HG02870 (cell line): ENCODE data around the gene DBX1.
A peak's percentile ranks its signal among the peaks of the same experiment; 100 is the strongest.
"Not testable (repeated sequence)": the region's sequence is repeated elsewhere in the genome, so short reads cannot be mapped to it uniquely, and the experiment has no call there.

Experiments used
- ATAC-seq: cut with Tn5 transposase; IDR thresholded peaks from one replicate; pipeline ENCODE4 v1.9.1; 2021; ENCODE audit warnings: mild to moderate bottlenecking, moderate library complexity; ENCODE audit not compliant: unreplicated experiment

Gene DBX1, protein sequence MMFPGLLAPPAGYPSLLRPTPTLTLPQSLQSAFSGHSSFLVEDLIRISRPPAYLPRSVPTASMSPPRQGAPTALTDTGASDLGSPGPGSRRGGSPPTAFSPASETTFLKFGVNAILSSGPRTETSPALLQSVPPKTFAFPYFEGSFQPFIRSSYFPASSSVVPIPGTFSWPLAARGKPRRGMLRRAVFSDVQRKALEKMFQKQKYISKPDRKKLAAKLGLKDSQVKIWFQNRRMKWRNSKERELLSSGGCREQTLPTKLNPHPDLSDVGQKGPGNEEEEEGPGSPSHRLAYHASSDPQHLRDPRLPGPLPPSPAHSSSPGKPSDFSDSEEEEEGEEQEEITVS

DNA sequence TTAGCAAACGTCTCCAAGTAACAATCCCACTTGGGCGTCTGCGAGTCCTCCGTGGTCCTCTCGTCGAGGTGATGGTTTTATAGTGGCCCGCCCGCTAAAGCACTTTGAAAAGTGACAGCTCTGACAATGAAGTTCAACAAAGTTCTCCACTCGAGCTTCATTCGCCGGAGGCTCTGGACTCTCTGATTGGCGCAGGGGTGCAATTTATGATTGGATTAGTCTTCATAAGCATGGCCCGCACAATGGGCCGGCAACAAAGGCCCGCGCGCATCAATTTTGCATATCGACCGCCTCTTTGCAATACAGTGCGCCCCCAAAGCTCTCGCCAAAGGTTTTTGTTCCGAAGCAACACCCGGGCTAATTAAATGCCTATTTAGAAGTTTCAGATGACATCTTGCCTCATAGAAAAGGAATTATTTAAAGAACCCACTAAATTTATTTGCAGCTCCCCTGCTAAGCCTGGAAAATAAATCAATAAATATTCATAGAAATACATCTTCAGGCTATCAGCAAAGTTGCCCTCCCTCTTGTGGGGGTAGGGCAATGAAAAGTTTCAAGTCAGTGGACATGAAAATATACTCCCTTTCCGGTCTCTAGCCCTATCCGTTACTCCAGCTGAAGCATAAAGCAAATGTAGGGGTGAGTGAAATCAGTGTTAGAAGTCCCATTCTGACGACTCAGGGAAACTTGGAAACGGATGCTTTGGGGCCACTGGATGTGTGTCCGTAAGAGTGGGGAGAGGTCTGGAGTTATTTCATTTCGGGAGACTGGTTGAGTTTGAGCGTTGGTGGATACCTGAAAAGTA is at the start of gene DBX1:
TSS of gene DBX1 (minus strand) at position 51 of the 805 bp plus-strand sequence. CDS start 151 bp downstream, outside the sequence.
- no peak for ATAC-seq

- ATAC-seq = no peak
Measured at GRCh38 chr11:20208622-20209111, 48.4 kb upstream of the DBX1 start.

GRCh38 chr11:20207781-20208621 is 47.7 kb upstream of the DBX1 start:
- ATAC-seq = no peak

DNA sequence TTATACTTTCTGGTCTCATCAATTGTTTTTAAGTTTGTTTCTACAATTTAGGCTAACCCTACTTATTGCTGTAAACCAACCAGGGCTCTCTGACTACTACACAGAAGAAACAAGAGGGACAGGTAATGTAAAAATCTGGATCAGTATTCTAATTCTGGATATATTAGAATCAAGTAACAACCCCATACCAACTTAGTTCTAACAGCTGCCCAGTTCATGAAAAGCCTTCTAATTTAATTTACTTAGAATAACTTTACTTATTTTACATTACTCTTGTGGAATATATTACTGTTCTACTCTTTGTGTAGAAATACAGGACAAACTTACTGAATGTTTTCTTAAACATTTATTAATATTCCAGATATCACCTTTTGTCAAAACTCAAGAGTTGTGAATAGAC is 45.5 kb upstream of the DBX1 start:
- no peak for ATAC-seq

GRCh38 chr11:20204681-20205080 is 44.4 kb upstream of the DBX1 start:
- ATAC-seq = no peak

DNA sequence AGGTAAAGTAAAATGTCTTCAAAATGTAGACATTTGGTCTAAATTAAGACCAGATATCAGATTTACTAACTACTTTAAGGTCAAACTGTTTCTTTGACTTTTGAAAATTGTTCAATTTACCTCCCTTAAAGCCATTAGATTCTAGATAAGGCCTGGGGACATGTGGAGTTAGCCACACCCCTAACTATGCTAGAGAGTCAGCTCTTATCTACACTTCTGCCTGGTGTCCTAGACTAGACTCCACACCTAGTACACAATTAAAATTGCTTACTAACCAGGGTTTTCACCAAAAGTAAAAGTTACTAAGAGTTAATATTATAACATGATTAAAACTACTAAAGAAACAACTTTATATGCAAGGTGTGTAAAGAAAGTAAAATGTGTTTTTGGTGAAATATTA is 43.6 kb upstream of the DBX1 start:
- no peak for ATAC-seq

DNA sequence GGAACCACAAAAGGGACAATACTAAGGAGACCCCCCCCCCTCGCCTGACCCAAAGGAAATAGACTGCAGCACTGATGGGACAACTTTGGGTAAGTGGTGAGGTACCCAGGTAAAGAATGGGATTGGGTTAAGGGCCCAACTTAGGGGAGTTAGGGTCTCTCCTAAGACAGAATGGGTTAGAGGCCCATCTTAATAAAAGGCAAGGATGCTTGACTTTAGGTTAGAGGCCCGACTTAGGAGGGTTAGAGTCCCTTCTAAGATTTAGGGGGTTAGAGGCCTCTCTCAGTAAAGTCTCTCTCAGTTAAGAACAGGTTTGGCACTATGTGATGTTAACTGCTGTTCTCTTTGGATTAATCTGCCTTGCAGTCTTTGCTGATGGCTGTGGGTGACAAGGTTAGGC is 41.0 kb upstream of the DBX1 start:
- ATAC-seq = no peak

- not testable (repeated sequence) for ATAC-seq
Measured at GRCh38 chr11:20200331-20200955, 40.2 kb upstream of the DBX1 start.

DNA sequence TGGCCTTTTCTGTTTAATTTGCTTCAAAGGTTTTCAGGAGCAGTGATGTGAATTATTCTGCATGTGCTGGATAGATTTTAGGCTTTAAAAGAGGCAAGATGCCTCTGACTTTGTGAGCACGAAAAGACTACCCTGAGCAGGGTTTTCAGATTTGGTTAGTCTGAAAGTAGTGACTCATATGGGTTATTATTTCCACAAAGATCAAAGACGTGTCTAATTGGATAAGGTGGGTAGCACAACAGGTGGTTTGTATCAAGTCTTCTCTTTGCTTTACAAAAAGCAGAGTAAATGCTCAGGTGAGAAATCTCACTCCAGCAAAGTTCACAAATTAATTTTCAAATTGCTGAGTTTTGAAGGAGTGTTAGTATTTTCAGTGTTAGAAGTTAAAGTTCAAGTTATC is 37.6 kb upstream of the DBX1 start:
- ATAC-seq = peak; percentile 87

DNA sequence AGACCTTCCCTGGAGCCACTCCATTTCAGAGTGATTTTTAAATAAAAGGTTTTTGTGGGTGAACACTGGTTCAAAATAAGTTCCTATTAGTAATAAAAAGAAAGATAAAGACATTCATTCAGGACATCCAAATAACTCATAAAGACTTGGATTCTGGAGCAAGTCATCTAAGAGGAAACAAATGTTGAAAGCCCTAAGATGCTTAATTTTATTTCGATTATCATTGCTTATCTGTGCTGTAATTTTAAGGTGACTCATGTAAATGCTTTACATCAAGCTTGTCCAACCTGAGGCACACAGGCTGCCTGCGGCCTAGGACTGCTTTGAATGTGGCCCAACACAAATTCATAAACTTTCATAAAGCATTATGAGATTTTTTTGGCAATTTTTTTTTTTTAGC is 34.2 kb upstream of the DBX1 start:
- ATAC-seq = no peak

GRCh38 chr11:20193307-20193706 is 33.0 kb upstream of the DBX1 start:
- no peak for ATAC-seq

DNA sequence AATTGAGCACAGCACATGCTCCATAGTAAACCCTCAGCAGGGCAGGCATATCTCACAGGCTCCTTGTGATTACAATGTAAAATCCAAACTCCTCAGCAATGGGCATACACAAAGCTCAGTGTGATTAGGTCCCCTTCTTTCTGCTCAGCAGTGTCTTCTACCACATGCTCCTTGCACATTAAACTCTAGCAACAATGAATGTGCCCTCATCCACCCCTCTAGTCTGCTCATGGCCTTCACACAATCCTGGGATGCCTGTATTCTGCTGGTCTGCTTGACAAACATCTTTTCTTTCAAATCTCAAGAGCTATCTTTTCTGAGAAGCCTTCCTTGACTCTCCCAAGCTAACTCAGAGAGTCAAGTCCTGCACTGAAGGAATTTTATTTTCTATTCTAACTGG is 32.4 kb upstream of the DBX1 start:
- ATAC-seq = no peak

DNA sequence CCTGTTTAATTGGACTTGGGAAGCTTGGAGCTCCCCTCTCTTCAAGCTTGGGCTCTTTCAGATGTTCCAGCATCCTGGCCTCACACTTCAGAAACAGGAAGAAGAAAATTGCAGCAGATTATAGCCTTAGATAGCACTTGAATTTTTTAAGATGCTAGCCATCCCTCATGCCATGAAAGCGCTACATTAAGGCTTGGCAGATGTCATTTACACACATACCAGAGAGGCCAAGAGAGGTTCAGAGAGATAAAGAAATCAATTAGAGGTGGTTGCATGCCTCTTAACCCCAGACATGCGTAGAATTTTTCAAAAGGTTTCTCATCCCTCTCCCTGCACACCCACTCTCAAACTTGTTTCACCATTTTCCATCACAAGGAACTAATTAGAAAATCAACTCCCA is 31.9 kb upstream of the DBX1 start:
- ATAC-seq = no peak

- no peak for ATAC-seq
Measured at GRCh38 chr11:20178976-20179375, 18.7 kb upstream of the DBX1 start.

DNA sequence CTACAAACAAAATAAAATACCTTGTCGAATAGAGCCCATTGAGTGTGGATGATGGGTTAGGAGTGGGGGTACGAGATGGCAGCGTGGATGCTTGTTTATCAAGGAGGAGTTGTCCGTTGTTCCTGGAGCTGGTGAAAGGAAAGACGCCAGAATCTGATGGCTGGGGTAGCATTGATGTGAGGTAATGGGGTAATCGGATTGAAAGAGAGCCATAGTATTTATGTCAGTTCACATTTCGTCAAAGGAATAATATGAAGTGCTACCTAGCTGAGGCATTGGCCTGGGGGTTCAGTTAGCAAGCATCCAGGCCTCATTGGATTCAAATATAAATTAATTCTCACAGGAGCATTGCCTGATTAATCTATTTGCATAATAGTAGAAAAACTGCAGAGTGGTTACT is 16.9 kb upstream of the DBX1 start:
- ATAC-seq = no peak

DNA sequence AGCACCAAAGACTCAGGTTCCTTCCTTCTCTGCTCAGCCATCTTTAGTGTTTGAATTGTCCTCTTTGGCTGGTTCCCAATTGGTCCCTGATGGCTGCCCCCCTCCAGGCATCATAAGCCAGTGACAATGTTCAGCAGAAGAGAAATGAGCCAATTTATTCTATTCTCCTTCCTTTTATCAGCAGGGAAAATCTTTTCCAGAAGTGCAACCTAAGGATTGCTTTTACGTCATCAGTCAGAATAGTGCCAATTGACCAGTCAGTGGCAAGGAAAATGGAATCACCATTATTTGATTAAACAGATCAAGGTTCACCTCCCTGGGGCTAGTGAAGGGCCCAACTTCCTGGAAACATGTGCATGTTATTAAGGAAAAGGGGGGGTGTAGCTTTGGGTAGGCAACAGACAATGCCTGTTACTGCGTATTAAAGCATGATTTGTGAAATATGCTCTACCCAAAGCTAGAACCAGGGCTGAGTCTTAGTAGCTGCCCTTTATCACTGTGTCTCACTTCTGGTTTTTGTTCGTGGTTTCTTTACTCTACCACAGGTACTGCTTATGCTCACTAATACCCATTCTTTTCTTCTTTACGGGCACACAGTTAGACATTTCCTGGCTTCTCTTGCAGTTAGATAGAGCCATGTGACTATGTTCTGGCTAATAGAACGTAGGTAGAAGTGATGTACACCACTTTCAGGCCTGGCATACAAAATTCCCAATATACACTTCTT is 12.6 kb upstream of the DBX1 start:
- no peak for ATAC-seq

DNA sequence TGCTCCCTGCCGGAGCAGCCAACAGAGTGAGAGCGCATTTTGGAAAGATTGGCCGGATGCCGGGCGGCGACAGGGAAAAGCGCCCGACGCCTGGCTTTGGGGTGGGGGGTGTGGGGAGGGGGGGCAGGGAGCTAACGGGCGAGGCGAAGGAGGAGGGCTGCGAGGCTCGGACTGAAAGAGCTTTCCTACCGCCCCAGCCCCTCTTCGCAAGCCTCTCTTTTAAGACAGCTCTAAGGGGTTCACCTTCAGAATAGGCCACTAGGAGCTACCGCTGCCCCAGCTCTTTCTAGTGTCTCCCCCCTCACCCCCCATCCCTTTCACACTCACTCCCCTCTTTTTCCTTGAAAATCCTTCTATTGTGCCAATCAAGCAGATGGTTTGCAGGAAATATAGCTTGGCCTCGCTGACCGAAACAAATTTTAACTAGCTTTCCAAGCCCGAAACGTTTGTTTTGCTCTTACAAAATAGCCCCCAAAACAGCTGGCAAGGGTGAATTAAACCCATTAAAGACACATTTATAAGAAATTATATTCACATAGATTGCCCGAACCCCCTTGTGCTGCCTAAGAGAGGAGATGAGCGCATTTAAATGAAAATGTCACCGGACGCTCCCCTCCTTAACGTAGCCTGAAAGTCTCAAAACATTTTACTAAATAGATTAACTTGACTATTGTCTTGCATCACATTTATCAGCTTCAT is 3.7 kb upstream of the DBX1 start:
- ATAC-seq = no peak

DNA sequence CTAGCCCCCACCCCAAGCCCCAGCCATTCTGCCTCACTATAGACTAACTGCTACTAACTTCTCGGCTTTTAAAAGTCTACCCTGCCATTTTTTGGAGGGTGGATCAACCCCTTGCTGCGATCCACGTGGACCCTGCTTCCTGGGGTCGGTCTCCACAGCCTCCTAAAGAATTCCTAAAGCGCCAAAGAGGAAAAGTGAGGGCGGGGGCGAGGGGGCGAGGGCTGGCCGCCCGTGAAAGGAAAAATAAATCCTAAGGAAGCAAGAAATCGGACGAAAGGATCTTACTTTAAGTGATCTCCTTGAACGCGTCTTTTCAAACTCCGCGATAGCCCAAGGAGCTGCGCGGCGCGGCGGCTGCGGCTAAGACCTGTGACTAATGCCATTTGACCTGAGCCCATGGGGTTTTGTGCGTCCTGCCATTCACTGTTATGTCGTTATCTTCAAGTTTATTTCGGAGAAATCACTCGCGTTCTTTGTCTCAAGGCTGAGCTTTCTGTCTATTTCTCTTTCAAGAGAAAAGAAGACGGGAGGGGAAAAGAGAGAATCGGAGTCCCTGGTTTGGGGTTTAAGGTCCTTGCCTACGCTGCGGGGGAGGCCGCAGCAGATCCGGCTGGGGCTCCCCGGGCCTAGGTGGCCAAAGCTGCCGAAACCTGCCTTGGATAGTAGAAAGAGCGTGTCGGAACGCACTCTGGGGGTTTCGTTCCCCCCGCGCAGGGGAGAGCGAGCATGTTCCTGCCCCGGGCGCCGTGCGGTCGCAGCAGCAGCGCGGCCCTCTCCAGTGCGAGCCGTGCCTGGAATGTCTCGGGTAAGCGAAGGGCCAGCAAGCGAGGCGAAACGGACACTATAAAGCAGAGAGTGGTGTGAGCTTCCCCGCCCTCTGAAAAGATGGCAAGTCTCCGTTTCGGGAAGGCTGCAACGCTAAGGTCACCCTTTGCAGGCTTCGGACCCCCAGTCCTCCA is 2.8 kb upstream of the DBX1 start:
- no peak for ATAC-seq
